Stimulated activated CD4-positive, alpha-beta T cell treated with anti-CD3 and anti-CD28 coated beads, Interleukin-2, amount 100 ng/mL, for 24 hours (primary cell): ENCODE data around the gene COL8A1.
"Not testable (repeated sequence)": the region's sequence is repeated elsewhere in the genome, so short reads cannot be mapped to it uniquely, and the experiment has no call there.

Experiments used
- DNase-seq, 2 donors: peaks; one replicate each; pipeline ENCODE4 v3.0.0-alpha.2; 2020

COL8A1 gene

GRCh38 chr3:99638167-99638948 lies at the start of gene COL8A1:
COL8A1 (plus strand) TSS chr3:99638594; CDS start chr3:99790683, 152,089 bp downstream.
- DNase-seq, result no peak

- not testable (repeated sequence) for DNase-seq
Observed at GRCh38 chr3:99589168-99589567, 49.2 kb upstream of the COL8A1 start.

GRCh38 chr3:99599894-99600293 lies 38.5 kb upstream of the COL8A1 start:
- DNase-seq, result no peak

GRCh38 chr3:99601515-99601914 lies 36.9 kb upstream of the COL8A1 start:
- no peak for DNase-seq

- no peak for DNase-seq
Observed at GRCh38 chr3:99602183-99602582, 36.2 kb upstream of the COL8A1 start.

- DNase-seq, result no peak
Observed at GRCh38 chr3:99607151-99607550, 31.2 kb upstream of the COL8A1 start.

GRCh38 chr3:99614768-99615167 lies 23.6 kb upstream of the COL8A1 start:
- DNase-seq, result no peak

- no peak for DNase-seq
Observed at GRCh38 chr3:99620077-99620767, 18.2 kb upstream of the COL8A1 start.

- no peak for DNase-seq
Observed at GRCh38 chr3:99620976-99621375, 17.4 kb upstream of the COL8A1 start.

- DNase-seq, result no peak
Observed at GRCh38 chr3:99624496-99625236, 13.7 kb upstream of the COL8A1 start.

GRCh38 chr3:99625237-99625622 lies 13.2 kb upstream of the COL8A1 start:
- no peak for DNase-seq

GRCh38 chr3:99625643-99626416 lies 12.6 kb upstream of the COL8A1 start:
- no peak for DNase-seq

GRCh38 chr3:99626417-99626788 lies 12.0 kb upstream of the COL8A1 start:
- DNase-seq, result no peak

GRCh38 chr3:99627062-99627826 lies 11.2 kb upstream of the COL8A1 start:
- DNase-seq, result no peak

- no peak for DNase-seq
Observed at GRCh38 chr3:99630815-99631214, 7.6 kb upstream of the COL8A1 start.

GRCh38 chr3:99633887-99634558 lies 4.4 kb upstream of the COL8A1 start:
- DNase-seq, result no peak

- no peak for DNase-seq
Observed at GRCh38 chr3:99634881-99635280, 3.5 kb upstream of the COL8A1 start.

GRCh38 chr3:99635348-99635747 lies 3.0 kb upstream of the COL8A1 start:
- no peak for DNase-seq

- no peak for DNase-seq
Observed at GRCh38 chr3:99637016-99637367, 1.4 kb upstream of the COL8A1 start.

GRCh38 chr3:99637368-99638111 lies 854 bp upstream of the COL8A1 start:
- DNase-seq, result no peak

GRCh38 chr3:99639579-99639978 lies 1.2 kb downstream of the COL8A1 start:
- DNase-seq, result no peak
